OCI-LY1 (cell line): ENCODE results near the gene STARD9.

ENCODE experiments used
- H2AFZ ChIP-seq: fragments of 200-600 bp; sonication (generic), shearing (Covaris generic); 2 replicates; pipeline ENCODE4 v1.6.0; 2014; ENCODE audit warnings: antibody characterized with exemption, mild to moderate bottlenecking, low read length
- H3F3A ChIP-seq: fragments of 200-600 bp; sonication (generic), shearing (Covaris generic); 2 replicates; pipeline ENCODE4 v1.6.0; 2014; ENCODE audit warnings: mild to moderate bottlenecking, antibody characterized with exemption, low read length, moderate library complexity; ENCODE audit not compliant: insufficient read depth
- H3K27ac ChIP-seq: fragments of 200-600 bp; sonication (generic); 2 replicates; pipeline ENCODE4 v1.5.1; 2014; ENCODE audit warnings: low read length, mixed run types, mild to moderate bottlenecking, low read depth; ENCODE audit not compliant: poor library complexity, severe bottlenecking
- H3K27me3 ChIP-seq: fragments of 200-600 bp; sonication (generic); 2 replicates; pipeline ENCODE4 v1.6.0; 2014; ENCODE audit warnings: antibody characterized with exemption, mild to moderate bottlenecking, low read length, moderate library complexity; ENCODE audit not compliant: insufficient read depth
- H3K36me3 ChIP-seq: fragments of 200-600 bp; sonication (generic); 2 replicates; pipeline ENCODE4 v1.6.1; 2014; ENCODE audit warnings: mild to moderate bottlenecking, antibody characterized with exemption, low read length, moderate library complexity, mixed read lengths; ENCODE audit not compliant: insufficient read depth
- H3K4me1 ChIP-seq: fragments of 200-600 bp; sonication (generic); 2 replicates; pipeline ENCODE4 v1.5.1; 2014; ENCODE audit warnings: mild to moderate bottlenecking, low read length, moderate library complexity; ENCODE audit not compliant: insufficient read depth, severe bottlenecking
- H3K4me2 ChIP-seq: fragments of 200-600 bp; sonication (generic), shearing (Covaris generic); 2 replicates; pipeline ENCODE4 v1.6.1; 2014; ENCODE audit warnings: low read length
- H3K4me3 ChIP-seq: fragments of 200-600 bp; sonication (generic); 2 replicates; pipeline ENCODE4 v1.5.1; 2014; ENCODE audit warnings: low read length, low read depth, mild to moderate bottlenecking, mixed read lengths; ENCODE audit not compliant: poor library complexity, severe bottlenecking
- H3K79me2 ChIP-seq: fragments of 200-600 bp; shearing (Covaris generic); 2 replicates; pipeline ENCODE4 v1.6.1; 2016; ENCODE audit warnings: mixed run types, low read length, mixed read lengths; ENCODE audit not compliant: insufficient read depth
- H3K9ac ChIP-seq: fragments of 200-600 bp; sonication (generic), shearing (Covaris generic); 2 replicates; pipeline ENCODE4 v1.6.1; 2014; ENCODE audit warnings: mild to moderate bottlenecking, low read length, mixed read lengths
- H3K9me2 ChIP-seq: fragments of 200-600 bp; sonication (generic), shearing (Covaris generic); 2 replicates; pipeline ENCODE4 v1.6.1; 2014; ENCODE audit warnings: low read depth, mild to moderate bottlenecking, low read length, mixed read lengths
- H3K9me3 ChIP-seq: fragments of 200-600 bp; shearing (Covaris generic); 2 replicates; pipeline ENCODE4 v1.6.1; 2014; ENCODE audit warnings: low read length, mixed read lengths
- H4K20me1 ChIP-seq: fragments of 200-600 bp; sonication (generic), shearing (Covaris generic); 2 replicates; pipeline ENCODE4 v1.6.0; 2016; ENCODE audit warnings: mild to moderate bottlenecking, low read length; ENCODE audit not compliant: insufficient read depth
- CTCF ChIP-seq: fragments of 200-600 bp; sonication (generic), shearing (Covaris generic); IDR thresholded peaks from 2 replicates; pipeline ENCODE4 v1.5.1; 2017; ENCODE audit warnings: mild to moderate bottlenecking, antibody characterized with exemption, low read length, moderate library complexity, mixed read lengths
- EZH2 ChIP-seq: fragments of 200-600 bp; sonication (generic), shearing (Covaris generic); IDR thresholded peaks from 2 replicates; pipeline ENCODE4 v1.8.0; 2017; ENCODE audit warnings: borderline replicate concordance, mixed run types, mild to moderate bottlenecking, antibody characterized with exemption, low read length, moderate library complexity, mixed read lengths

STARD9 gene

GRCh38 chr15:42575188-42576039 is at the start of gene STARD9:
Gene STARD9, plus strand, starts transcription at chr15:42575606. Its CDS starts 110 bp downstream, at chr15:42575716.
- no peak within 1 kb of the TSS for H2AFZ ChIP-seq
- TF ChIP-seq CTCF: no peak
- TF ChIP-seq EZH2: no peak
- peak within 1 kb of the TSS; percentile 30 for H3K27ac ChIP-seq
- no peaks in the 10 kb centered on the region for H3K36me3 ChIP-seq
- no peaks in the 10 kb centered on the region for H4K20me1 ChIP-seq
- H3K9ac ChIP-seq: peak within 1 kb of the TSS; percentile 79
- H3K9me2 ChIP-seq: no peaks in the 10 kb centered on the region
- peak within 1 kb of the TSS; percentile 77 for H3K4me3 ChIP-seq
- no peaks in the 10 kb centered on the region for H3K9me3 ChIP-seq
- no peaks in the 10 kb centered on the region for H3K79me2 ChIP-seq
- no peaks in the 10 kb centered on the region for H3F3A ChIP-seq
- H3K4me1 ChIP-seq: peaks cover 37% of the 10 kb centered on the region
- no peaks in the 10 kb centered on the region for H3K27me3 ChIP-seq
- peak within 1 kb of the TSS; percentile 92 for H3K4me2 ChIP-seq

- H3K4me1 ChIP-seq: no peaks in the 10 kb centered on the region
- H3K36me3 ChIP-seq: peaks cover 55% of the 10 kb centered on the region
- no peaks in the 10 kb centered on the region for H3K79me2 ChIP-seq
- no peaks in the 10 kb centered on the region for H3K27me3 ChIP-seq
- TF ChIP-seq CTCF: no peak
- TF ChIP-seq EZH2: no peak
- H3K4me3 ChIP-seq: no peak overlapping the region
- H2AFZ ChIP-seq: no peak overlapping the region
- H3K4me2 ChIP-seq: no peak overlapping the region
- no peak overlapping the region for H3K27ac ChIP-seq
- no peaks in the 10 kb centered on the region; the same call in 1 of the 2 replicates for H3F3A ChIP-seq
- H3K9ac ChIP-seq: no peak overlapping the region
- H4K20me1 ChIP-seq: no peaks in the 10 kb centered on the region
- no peaks in the 10 kb centered on the region for H3K9me2 ChIP-seq
- H3K9me3 ChIP-seq: no peaks in the 10 kb centered on the region
Observed at GRCh38 chr15:42528970-42529369, 46.4 kb upstream of the STARD9 start.

GRCh38 chr15:42533246-42533645 is 42.2 kb upstream of the STARD9 start:
- Histone ChIP-seq H4K20me1 (no peaks in the 10 kb centered on the region), H3K9me2 (no peaks in the 10 kb centered on the region), H3K27ac (no peak overlapping the region), H3K36me3 (peaks cover 74% of the 10 kb centered on the region), H3K4me3 (no peak overlapping the region), H3K27me3 (no peaks in the 10 kb centered on the region), H3K9me3 (no peaks in the 10 kb centered on the region), H3K79me2 (no peaks in the 10 kb centered on the region), H3F3A (no peaks in the 10 kb centered on the region), H3K4me1 (no peaks in the 10 kb centered on the region), H3K9ac (no peak overlapping the region), H2AFZ (no peak overlapping the region), H3K4me2 (no peak overlapping the region)
- no peak for TF ChIP-seq EZH2
